Activated T-cell treated with anti-CD3 and anti-CD28 coated beads, Interleukin-2, amount 50 U/mL, for 24 hours (primary cell): Measurements from ENCODE around the gene EIF4G2.
"Not testable (repeated sequence)": the region's sequence is repeated elsewhere in the genome, so short reads cannot be mapped to it uniquely, and the experiment has no call there.

Source experiments
- DNase-seq: peaks from one replicate; pipeline ENCODE4 v3.0.0-alpha.2; 2020
- H3K27ac Mint-ChIP-seq: 2 replicates; pipeline ENCODE4 v1.8.0; 2020; ENCODE audit warnings: mild to moderate bottlenecking, mixed read lengths
- H3K27me3 Mint-ChIP-seq: 2 replicates; pipeline ENCODE4 v1.8.0; 2020; ENCODE audit warnings: mixed read lengths
- H3K36me3 Mint-ChIP-seq: 2 replicates; pipeline ENCODE4 v1.8.0; 2020; ENCODE audit warnings: low read depth, mixed read lengths
- H3K4me1 Mint-ChIP-seq: 2 replicates; pipeline ENCODE4 v1.8.0; 2020; ENCODE audit warnings: low read depth, mixed read lengths
- H3K4me3 Mint-ChIP-seq: 2 replicates; pipeline ENCODE4 v1.8.0; 2020; ENCODE audit warnings: mild to moderate bottlenecking, moderate library complexity, mixed read lengths
- H3K9me3 Mint-ChIP-seq: 2 replicates; pipeline ENCODE4 v1.8.0; 2020; ENCODE audit warnings: mixed read lengths

EIF4G2 gene

DNA sequence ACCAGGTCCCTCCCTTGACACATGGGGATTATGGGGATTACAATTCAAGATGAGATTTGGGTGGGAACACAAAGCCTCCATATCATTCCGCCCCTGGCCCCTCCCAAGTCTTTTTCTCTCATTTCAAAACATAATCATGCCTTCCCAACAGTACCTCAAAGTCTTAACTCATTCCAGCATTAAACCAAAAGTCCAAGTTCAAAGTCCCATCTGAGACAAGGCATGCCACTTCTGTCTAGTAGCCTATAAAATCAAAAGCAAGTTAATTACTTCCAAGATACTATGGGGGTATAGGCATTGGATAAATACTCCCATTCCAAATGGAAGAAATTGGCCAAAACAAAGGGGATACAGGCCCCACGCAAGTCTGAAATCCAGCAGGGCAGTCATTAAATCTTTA, 19.7 kb upstream of the EIF4G2 start:
- Mint-ChIP-seq H3K36me3 (no peaks in the 10 kb centered on the region), H3K27ac (no peak overlapping the region), H3K4me1 (peaks cover 5% of the 10 kb centered on the region), H3K27me3 (no peaks in the 10 kb centered on the region), H3K9me3 (no peaks in the 10 kb centered on the region), H3K4me3 (no peak overlapping the region)
- no peak for DNase-seq

DNA sequence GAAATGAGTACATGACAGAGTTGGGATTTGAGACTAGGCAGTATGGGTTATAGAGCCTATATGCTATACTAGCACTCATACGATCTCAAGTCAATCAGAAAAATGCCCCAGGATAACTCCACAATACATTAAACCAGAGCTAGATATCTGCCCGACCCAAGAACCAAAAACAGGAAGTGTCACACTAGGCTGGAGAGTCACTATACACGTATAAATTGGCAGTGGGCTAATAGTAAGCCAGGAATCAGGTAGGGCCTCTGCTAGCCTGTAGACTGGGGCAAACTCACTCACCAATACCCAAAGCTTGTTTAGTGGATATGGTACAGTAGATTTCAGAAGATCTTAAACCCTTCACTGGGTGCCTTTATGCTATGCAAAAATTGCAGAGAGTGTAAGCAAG, 16.2 kb upstream of the EIF4G2 start:
- Mint-ChIP-seq H3K4me3 (no peak overlapping the region), H3K9me3 (no peaks in the 10 kb centered on the region), H3K4me1 (peaks cover 6% of the 10 kb centered on the region), H3K27ac (no peak overlapping the region), H3K27me3 (no peaks in the 10 kb centered on the region), H3K36me3 (no peaks in the 10 kb centered on the region)
- no peak for DNase-seq

DNA sequence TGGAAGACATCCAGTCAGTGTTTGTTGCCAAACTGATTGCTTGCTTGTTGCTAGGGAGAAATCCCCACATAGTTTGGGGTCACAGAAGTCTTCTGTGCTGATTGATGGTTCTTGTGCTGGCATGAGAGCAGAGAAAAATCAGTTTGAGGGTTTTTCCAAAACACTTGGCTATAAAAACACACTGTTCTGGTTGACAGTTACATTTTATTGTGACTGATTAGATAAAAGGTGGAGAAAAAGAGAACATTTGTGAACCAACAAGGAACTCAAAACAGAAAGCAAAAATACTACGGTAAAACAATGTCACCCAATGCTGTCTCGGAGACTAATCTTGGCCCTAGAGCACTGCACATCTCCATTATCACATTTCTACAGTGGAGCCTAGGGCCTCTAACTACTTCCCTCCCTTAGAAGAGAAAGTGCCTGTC, 14.4 kb upstream of the EIF4G2 start:
- no peaks in the 10 kb centered on the region for H3K27me3 Mint-ChIP-seq
- H3K4me1 Mint-ChIP-seq: peaks cover 6% of the 10 kb centered on the region
- no peak for DNase-seq
- no peaks in the 10 kb centered on the region for H3K9me3 Mint-ChIP-seq
- no peaks in the 10 kb centered on the region for H3K36me3 Mint-ChIP-seq
- no peak overlapping the region for H3K4me3 Mint-ChIP-seq
- H3K27ac Mint-ChIP-seq: no peak overlapping the region

DNA sequence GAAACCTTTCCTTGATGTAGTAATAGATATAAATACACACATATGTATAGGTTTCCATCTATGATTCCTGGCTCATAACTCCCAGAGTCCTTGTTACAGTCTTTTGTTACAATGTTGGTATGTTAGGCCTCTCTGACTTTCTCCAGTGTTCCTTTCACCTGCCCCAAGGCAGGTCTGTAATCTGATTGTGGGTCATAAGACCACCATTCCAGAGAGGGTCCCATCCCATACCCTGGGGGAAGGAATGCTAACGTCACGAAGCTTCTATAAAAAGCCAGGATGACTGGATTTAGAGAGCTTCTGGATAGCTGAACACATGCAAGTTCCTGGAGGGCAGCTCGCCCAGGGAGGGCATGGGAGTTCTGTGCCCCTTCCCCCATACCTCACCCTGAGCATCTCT, 13.8 kb upstream of the EIF4G2 start:
- not testable (repeated sequence) for H3K9me3 Mint-ChIP-seq

DNA sequence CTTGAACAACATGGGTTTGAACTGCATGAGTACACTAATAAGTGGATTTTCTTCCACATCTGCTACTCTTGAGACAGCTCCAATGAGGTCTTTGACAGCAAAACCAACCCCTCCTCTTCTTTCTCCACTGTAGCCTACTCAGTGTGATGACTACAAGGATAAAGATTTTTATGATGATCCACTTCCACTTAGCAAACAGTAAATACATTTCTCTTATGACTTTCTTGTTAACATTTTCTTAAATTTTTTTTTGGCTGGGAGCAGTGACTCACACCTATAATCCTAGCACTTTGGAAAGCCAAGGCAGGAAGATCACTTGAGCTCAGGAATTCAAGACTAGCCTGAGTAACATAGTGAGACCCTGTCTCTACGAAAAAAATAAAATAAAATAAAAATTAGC, 9.9 kb upstream of the EIF4G2 start:
- H3K27ac Mint-ChIP-seq: no peak overlapping the region
- H3K27me3 Mint-ChIP-seq: peaks cover 6% of the 10 kb centered on the region
- peaks cover 7% of the 10 kb centered on the region for H3K4me1 Mint-ChIP-seq
- no peaks in the 10 kb centered on the region for H3K9me3 Mint-ChIP-seq
- H3K36me3 Mint-ChIP-seq: no peaks in the 10 kb centered on the region
- DNase-seq: no peak
- no peak overlapping the region for H3K4me3 Mint-ChIP-seq

More for the DNA sequence above, 13.8 kb upstream of the EIF4G2 start:
- not testable (repeated sequence) for H3K27ac Mint-ChIP-seq, DNase-seq, H3K36me3 Mint-ChIP-seq, H3K4me3 Mint-ChIP-seq, H3K27me3 Mint-ChIP-seq, H3K4me1 Mint-ChIP-seq

DNA sequence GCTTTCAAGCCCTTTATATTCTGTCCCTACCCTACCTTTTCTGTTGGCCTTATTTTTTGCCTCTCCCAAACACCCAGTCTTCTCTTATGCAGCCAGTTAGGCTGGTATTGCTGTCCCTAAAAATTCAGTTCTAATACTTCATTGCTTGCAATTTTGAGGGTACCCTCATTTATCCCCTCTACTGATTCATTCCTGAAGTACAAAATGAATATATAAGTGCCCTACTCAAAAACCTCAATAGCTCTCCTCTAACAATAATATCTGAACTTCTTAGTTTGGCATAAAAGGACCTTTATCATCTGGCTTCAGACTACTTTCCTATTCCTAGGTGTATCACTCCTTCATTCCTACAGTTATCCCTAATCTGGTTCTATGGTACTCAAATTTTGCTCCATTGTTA, 5.2 kb upstream of the EIF4G2 start:
- Mint-ChIP-seq H3K4me1 (peaks cover 19% of the 10 kb centered on the region), H3K4me3 (no peak overlapping the region)
- DNase-seq: no peak

DNA sequence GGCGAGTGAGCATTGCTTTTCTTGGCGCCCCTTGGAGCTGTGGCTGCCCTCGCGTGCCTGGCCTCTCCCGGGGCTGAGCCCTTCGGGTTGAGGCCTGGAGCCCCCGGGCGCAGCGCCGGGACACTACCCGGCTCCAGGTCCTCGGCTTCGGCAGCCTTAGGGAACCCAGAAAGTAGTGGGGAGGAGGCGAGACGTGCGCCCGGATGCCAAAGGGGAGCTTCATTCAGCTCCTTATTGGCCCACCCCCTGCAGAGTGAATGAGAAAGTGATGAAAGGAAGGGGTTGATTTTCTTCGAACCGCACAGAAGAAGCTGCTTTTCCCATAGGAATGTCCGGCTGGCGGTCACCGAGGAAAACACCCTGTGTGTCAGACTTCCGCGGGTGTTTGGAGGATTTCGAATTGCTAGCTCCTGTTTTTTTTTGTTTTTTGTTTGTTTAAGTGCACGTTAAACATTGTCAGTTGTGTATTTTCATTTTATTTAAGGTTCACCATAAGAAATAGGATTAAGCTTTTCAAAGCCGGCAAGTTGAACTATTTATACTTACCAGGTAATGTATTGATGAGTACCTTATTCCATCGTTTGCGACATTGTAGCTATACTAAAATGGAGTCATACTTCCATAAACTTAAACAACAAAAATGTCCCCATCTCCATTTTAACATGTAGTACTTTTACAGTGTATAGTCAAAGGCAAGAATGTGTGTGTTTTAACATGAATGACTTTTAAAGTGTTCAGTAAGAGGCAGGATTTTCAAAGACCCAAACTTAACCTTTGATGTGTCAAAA, 841 bp upstream of the EIF4G2 start:
- H3K36me3 Mint-ChIP-seq: peaks cover 47% of the 10 kb centered on the region
- H3K4me3 Mint-ChIP-seq: peak overlapping the region; percentile 94
- H3K4me1 Mint-ChIP-seq: peaks cover 45% of the 10 kb centered on the region
- DNase-seq: no peak
- H3K27ac Mint-ChIP-seq: peak overlapping the region; percentile 98
- H3K9me3 Mint-ChIP-seq: no peaks in the 10 kb centered on the region
- no peaks in the 10 kb centered on the region for H3K27me3 Mint-ChIP-seq

More for the DNA sequence above, 5.2 kb upstream of the EIF4G2 start:
- Mint-ChIP-seq H3K36me3 (peaks cover 6% of the 10 kb centered on the region), H3K9me3 (no peaks in the 10 kb centered on the region), H3K27me3 (peaks cover 6% of the 10 kb centered on the region), H3K27ac (no peak overlapping the region)

DNA sequence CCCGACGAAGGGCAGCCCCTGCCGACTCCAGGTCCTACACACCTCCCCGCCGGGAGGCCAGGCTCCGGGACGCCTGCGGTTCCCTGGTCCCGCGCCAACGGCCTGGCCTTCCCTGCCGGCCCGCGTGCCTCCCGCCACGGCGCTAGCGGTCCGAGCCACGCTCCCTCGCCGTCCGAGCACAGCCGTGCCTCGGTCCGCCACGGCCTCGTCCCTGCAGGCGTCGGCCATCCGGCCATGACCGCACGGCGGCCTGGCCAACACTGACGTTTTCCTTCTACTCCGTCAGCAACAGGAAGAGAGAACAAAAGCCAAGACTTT, 532 bp downstream of the EIF4G2 start:
- H3K4me1 Mint-ChIP-seq: peaks cover 53% of the 10 kb centered on the region
- H3K4me3 Mint-ChIP-seq: peak overlapping the region; percentile 94

DNA sequence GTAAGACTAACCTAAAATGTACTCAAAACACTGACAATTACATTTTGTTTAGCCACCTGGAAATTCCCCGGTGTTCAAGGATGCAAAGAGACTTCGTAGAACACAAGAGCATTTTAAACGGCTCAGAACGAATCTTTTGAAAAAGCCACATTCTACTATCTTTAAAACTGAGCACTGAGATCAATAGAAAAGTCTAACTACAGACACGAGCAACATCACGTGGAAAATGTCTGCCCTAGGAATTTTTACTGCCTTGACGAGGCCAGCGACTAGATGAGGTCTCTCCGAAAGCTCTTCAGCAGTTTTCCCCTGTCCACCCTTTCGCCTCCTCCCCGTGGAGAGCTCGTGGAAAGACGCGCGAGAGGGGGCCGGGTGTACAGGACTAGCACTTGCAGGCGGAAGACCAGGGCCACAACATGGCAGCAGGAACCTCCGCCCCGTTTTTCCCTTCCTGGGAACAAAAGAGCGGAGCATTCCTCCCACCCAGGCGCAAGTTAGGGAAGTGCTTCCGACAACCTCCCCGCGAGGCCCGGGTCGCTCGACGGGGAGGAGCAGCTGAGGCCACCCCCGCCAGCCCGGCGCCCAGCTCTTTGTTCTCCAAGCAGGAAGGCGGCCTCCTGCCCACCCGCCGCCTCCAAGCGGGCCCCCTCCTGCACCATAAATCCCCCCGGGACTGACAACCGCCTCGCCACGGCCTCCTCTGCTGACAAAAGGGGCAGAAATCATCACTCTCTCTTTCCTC, 1.1 kb downstream of the EIF4G2 start:
- Mint-ChIP-seq H3K4me3 (peak overlapping the region; percentile 94), H3K4me1 (peaks cover 57% of the 10 kb centered on the region), H3K27me3 (no peaks in the 10 kb centered on the region), H3K9me3 (no peaks in the 10 kb centered on the region), H3K36me3 (peaks cover 66% of the 10 kb centered on the region), H3K27ac (peak overlapping the region; percentile 98)
- DNase-seq: peak; percentile 75

More for the DNA sequence above, 532 bp downstream of the EIF4G2 start:
- Mint-ChIP-seq H3K36me3 (peaks cover 60% of the 10 kb centered on the region), H3K27ac (peak overlapping the region; percentile 98), H3K9me3 (no peaks in the 10 kb centered on the region), H3K27me3 (no peaks in the 10 kb centered on the region)
- no peak for DNase-seq

DNA sequence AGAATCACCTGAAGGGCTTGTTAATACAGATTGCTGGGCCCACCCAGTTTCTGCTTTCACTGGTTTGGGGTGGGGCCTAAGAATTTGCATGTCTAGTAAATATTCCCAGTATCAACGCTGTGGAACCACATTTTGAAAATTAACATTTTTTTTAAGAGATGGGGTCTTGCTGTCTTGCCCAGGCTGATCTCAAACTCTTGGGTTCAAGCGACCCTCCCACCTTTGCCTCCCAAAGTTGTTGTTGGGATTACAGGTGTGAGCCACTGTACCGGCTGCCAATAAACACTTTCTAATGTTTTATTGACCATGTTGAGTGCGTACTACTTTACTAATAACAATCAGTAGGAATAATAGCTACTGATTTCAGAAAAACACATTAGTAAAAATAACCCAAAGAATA, 2.5 kb downstream of the EIF4G2 start:
- DNase-seq: no peak
- H3K9me3 Mint-ChIP-seq: no peaks in the 10 kb centered on the region
- H3K27me3 Mint-ChIP-seq: no peaks in the 10 kb centered on the region
- H3K4me1 Mint-ChIP-seq: peaks cover 71% of the 10 kb centered on the region
- peaks cover 80% of the 10 kb centered on the region for H3K36me3 Mint-ChIP-seq
- H3K27ac Mint-ChIP-seq: peak overlapping the region; percentile 98
- peak overlapping the region; percentile 94 for H3K4me3 Mint-ChIP-seq

DNA sequence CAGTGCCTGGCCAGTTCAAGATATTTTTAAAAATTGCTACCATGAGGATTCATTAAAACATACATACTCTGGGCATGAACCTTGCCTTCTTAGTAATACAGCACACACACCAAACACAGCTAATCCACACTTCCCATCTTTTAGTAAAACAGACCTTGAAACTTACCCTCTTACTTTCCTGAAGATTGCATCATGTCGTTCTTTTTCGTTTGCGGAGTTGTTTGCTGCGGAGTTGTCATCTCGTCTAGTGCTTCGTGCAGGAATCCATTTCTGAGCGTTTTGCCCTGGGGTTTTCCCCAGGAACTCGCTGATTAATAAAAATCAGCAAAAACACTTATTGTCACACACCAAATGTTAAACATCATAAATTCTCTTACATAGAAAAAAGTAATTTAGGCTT, 3.0 kb downstream of the EIF4G2 start:
- H3K4me3 Mint-ChIP-seq: peak overlapping the region; percentile 94
- no peaks in the 10 kb centered on the region for H3K27me3 Mint-ChIP-seq
- H3K27ac Mint-ChIP-seq: peak overlapping the region; percentile 98
- H3K9me3 Mint-ChIP-seq: no peaks in the 10 kb centered on the region
- H3K4me1 Mint-ChIP-seq: peaks cover 75% of the 10 kb centered on the region
- peaks cover 85% of the 10 kb centered on the region for H3K36me3 Mint-ChIP-seq
- DNase-seq: no peak

DNA sequence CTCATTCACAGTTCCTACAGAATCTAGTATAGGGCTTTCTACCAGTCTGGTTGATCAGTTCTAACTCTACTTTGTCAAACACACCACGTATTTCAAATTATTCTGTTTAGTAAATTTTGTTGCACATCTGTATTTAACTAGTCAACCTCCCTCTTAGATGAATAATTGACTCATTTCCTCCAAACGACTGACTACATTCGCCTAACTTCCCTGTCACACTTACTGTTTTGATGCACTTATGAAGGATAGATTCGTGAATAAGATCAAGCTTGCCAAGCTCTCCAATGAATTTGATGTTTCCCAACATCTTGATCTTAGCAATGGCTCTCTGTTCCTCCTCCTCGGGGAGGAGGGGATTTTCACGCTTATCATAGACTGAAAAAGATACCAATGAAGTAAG, 5.0 kb downstream of the EIF4G2 start:
- Mint-ChIP-seq H3K9me3 (no peaks in the 10 kb centered on the region), H3K36me3 (peaks cover 99% of the 10 kb centered on the region), H3K27me3 (no peaks in the 10 kb centered on the region), H3K4me1 (peaks cover 83% of the 10 kb centered on the region), H3K27ac (peak overlapping the region; percentile 98), H3K4me3 (peak overlapping the region; percentile 9)
- DNase-seq: no peak

DNA sequence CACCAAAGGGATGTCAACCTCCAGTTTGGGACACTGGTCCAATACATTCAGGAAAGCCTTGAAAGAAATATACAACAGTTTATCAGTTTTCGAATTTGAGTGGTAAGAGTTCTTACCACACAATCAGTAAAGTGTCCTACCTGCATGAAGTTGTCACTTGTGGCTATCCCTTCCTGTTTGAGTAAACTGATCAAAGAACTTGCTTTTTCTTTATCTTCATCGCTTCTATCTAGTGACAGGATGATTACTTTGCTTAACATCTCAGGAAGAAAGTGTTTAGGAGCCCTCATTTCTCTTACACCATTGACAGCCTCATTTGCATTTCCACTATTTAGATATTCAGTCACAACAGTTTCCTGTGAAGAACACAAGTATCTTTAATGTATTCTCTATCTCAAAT, 8.4 kb downstream of the EIF4G2 start:
- no peaks in the 10 kb centered on the region for H3K9me3 Mint-ChIP-seq
- H3K36me3 Mint-ChIP-seq: peaks cover 100% of the 10 kb centered on the region
- no peaks in the 10 kb centered on the region for H3K27me3 Mint-ChIP-seq
- peak overlapping the region; percentile 86 for H3K27ac Mint-ChIP-seq
- no peak overlapping the region for H3K4me3 Mint-ChIP-seq
- peaks cover 78% of the 10 kb centered on the region for H3K4me1 Mint-ChIP-seq
- DNase-seq: no peak

DNA sequence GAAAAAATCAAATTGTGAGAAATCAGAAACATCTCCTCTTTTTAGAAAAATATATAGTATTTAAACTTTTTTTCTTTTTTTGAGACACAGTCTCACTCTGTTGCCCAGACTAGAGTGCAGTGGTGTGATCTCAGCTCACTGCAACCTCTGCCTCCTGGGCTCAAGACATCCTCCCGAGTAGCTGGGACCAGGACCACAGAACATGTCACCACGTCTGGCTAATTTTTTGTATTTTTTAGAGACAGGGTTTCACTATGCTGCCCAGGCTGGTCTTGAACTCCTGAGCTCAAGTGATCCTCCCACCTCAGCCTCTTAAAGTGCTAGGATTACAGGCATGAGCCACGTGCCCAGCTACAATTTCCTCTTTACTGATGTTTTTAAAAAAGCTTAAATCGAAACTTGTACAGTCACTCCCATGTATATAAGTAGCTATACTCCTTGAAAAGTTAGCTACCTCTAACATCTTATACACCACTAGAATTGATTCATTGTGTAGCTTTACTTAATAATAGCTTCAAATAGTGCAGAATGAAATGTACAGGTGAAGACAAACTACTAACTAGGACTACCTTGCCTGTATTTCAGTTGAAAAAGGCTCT, 10.3 kb downstream of the EIF4G2 start:
- peaks cover 81% of the 10 kb centered on the region for H3K36me3 Mint-ChIP-seq
- H3K27ac Mint-ChIP-seq: peak overlapping the region; percentile 86
- H3K27me3 Mint-ChIP-seq: no peaks in the 10 kb centered on the region
- peaks cover 67% of the 10 kb centered on the region for H3K4me1 Mint-ChIP-seq
- H3K9me3 Mint-ChIP-seq: no peaks in the 10 kb centered on the region
- no peak overlapping the region for H3K4me3 Mint-ChIP-seq
- no peak for DNase-seq

DNA sequence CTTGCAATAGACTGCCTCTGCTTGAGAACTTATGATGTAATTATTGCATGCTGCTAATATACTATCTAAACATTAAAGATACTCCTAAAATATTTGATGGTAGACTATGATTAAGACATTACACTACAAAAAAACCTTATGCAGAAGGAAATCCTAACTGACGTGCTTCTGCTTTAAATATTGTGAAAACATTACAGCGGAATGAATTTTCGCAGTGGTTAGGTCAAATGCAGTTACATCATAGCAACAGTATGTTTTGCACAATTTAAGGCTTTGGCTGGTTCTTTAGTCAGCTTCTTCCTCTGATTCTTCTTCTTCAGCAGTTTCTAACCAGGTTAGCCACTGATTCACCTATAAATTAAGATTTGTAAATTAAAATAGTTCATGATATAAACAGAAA, 11.2 kb downstream of the EIF4G2 start:
- Mint-ChIP-seq H3K4me1 (peaks cover 65% of the 10 kb centered on the region), H3K27ac (no peak overlapping the region), H3K36me3 (peaks cover 72% of the 10 kb centered on the region), H3K4me3 (no peak overlapping the region), H3K9me3 (no peaks in the 10 kb centered on the region), H3K27me3 (peaks cover 5% of the 10 kb centered on the region)
- DNase-seq: no peak
